A549 treated with Mapracorat at 1 μM for 4 hours (cell line): Measurements from ENCODE around the gene NGB. TPM values are rescaled to one million over a fixed set of nuclear protein-coding genes. Genes with fewer than 3 reads are reported as not detected.

ENCODE experiments used
- total RNA-seq: library from RNA; stranded (reverse); fragments of 200-300 nt; extraction: Qiagen RNA extraction; gene quantifications from 5 replicates; pipeline ENCODE4 v1.2.3, GENCODE V29; 2022

The NGB gene, protein sequence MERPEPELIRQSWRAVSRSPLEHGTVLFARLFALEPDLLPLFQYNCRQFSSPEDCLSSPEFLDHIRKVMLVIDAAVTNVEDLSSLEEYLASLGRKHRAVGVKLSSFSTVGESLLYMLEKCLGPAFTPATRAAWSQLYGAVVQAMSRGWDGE
- total RNA-seq = not detected in 5 replicates

GRCh38 chr14:77271113-77271710, at the start of gene NGB:
Gene NGB, minus strand, starts transcription at chr14:77271206. Its CDS starts 269 bp downstream, at chr14:77270937.

GRCh38 chr14:77320238-77320935, 49.4 kb upstream of the NGB start, which contains the start of gene POMT2:
Gene POMT2, minus strand, starts transcription at chr14:77320883. Its CDS starts 202 bp downstream, at chr14:77320681.

Other genes with a start within 250 kb of the NGB start
- gene IRF2BPL, start 242.5 kb downstream of the NGB start, total RNA-seq = 10.0 to 18.7 TPM (median 17.8 TPM) in 5 replicates
- gene CIPC, start 172.9 kb downstream of the NGB start, total RNA-seq = 6.4 to 7.2 TPM (median 6.9 TPM) in 5 replicates
- gene ZDHHC22, start 129.4 kb downstream of the NGB start, total RNA-seq = 0.18 to 0.33 TPM (median 0.21 TPM) in 5 replicates
- 2.6 to 4.5 TPM (median 3.6 TPM) in 5 replicates for gene TMEM63C, start 89.4 kb downstream of the NGB start, total RNA-seq
- gene POMT2, start 49.7 kb upstream of the NGB start, total RNA-seq = 25.6 to 31.7 TPM (median 28.0 TPM) in 5 replicates
- 33.1 to 35.0 TPM (median 34.5 TPM) in 5 replicates for gene GSTZ1, start 49.8 kb upstream of the NGB start, total RNA-seq
- gene TMED8, start 105.9 kb upstream of the NGB start, total RNA-seq = 4.8 to 7.1 TPM (median 6.7 TPM) in 5 replicates
- 1.6 to 2.5 TPM (median 1.9 TPM) in 5 replicates for gene SAMD15, start 106.2 kb upstream of the NGB start, total RNA-seq
- 0.13 TPM in 1 of 5 replicates, not detected in the others for gene NOXRED1, start 152.3 kb upstream of the NGB start, total RNA-seq
- gene VIPAS39, start 186.4 kb upstream of the NGB start, total RNA-seq = 12.5 to 13.0 TPM (median 12.8 TPM) in 5 replicates
- 209 to 283 TPM (median 230 TPM) in 5 replicates for gene AHSA1, start 186.9 kb upstream of the NGB start, total RNA-seq
- gene ISM2, start 227.6 kb upstream of the NGB start, total RNA-seq = 0.29 to 0.64 TPM (median 0.35 TPM) in 5 replicates